Activated CD8-positive, alpha-beta T cell treated with anti-CD3 and anti-CD28 coated beads for 36 hours (primary cell): ENCODE data around the gene GRB10. TPM values are rescaled to one million over a fixed set of nuclear protein-coding genes. Genes with fewer than 3 reads are reported as not detected.

Source experiments
- ATAC-seq: fragments of 200-7000 bp; cut with Tn5 transposase; one replicate; pipeline ENCODE4 v1.10.0; 2021; ENCODE audit warnings: mild to moderate bottlenecking, moderate library complexity
- CTCF ChIA-PET: fragments of 350-600 bp; sonication (Branson Sonifier 250); formaldehyde crosslinking; loops from one replicate; lab custom pipeline; 2021; ENCODE audit warnings: antibody characterized with exemption; lab: Charles Lee
- POLR2A ChIA-PET: fragments of 350-600 bp; sonication (Branson Sonifier 250); formaldehyde crosslinking; loops from one replicate; lab custom pipeline; 2021; ENCODE audit warnings: antibody characterized with exemption; lab: Charles Lee
- DNase-seq: peaks from one replicate; pipeline ENCODE4 v3.0.0-alpha.2; 2020
- H3K27ac Mint-ChIP-seq: one replicate; pipeline ENCODE4 v1.8.0; 2021; ENCODE audit warnings: mild to moderate bottlenecking, mixed read lengths
- H3K27me3 Mint-ChIP-seq: one replicate; pipeline ENCODE4 v1.8.0; 2021; ENCODE audit warnings: mixed read lengths
- H3K36me3 Mint-ChIP-seq: one replicate; pipeline ENCODE4 v1.8.0; 2021; ENCODE audit warnings: low read depth, mixed read lengths
- H3K4me1 Mint-ChIP-seq: one replicate; pipeline ENCODE4 v1.8.0; 2021; ENCODE audit warnings: low read depth, mixed read lengths
- H3K4me3 Mint-ChIP-seq: one replicate; pipeline ENCODE4 v1.8.0; 2021; ENCODE audit warnings: mild to moderate bottlenecking, moderate library complexity, mixed read lengths
- H3K9me3 Mint-ChIP-seq: one replicate; pipeline ENCODE4 v1.8.0; 2021; ENCODE audit warnings: mixed read lengths
- intact Hi-C: fragments of 100-400 bp; cut with micrococcal nuclease; formaldehyde crosslinking; loops from one replicate; pipeline ENCODE4 v1.10.0; 2022
- total RNA-seq, 2 experiments: library from RNA; stranded (reverse); gene quantifications; one replicate each; pipeline ENCODE4 v1.2.3, GENCODE V29; 2021
- TF ChIP-seq, protein P1 (sequence below): fragments of 200-600 bp; IDR thresholded peaks from one replicate; pipeline ENCODE4 v1.8.0; 2022; ENCODE audit warnings: antibody characterized with exemption, mild to moderate bottlenecking

The GRB10 gene
- total RNA-seq, 2 experiments from 2014 or later = 5.6 to 6.9 TPM

DNA sequence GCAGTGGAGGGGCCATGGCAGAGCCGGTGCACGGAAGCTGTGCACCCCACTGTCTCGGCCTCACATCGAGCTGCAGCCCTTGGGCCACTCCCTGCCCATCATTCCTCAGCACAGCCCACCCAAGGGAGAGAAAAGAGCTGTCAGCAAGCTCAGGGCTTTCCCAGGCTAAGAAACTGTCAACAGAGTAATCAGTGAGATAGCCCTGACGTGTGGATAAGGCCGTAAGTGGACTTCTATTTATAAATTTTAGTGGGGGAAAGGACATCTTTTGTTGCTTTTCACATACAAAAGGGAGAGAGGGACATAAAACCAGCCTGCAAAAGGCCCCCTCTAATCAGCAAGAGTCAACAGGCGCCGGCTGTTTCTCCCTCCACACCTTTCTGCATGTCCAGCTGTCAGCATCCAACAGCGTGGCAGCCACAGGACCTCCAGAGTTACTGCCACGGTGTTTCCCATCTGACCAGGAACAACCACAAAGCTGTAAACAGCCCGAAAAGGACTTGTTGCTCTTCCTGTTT lies 160.7 kb downstream of the GRB10 start:
- ATAC-seq (no peak), DNase-seq (no peak)
- ChIA-PET CTCF (interaction anchor here (0.8 to 3.3 kb wide), 3 partner anchors 8 to 154 kb away, joined by 3 to 11 read pairs (median 3); no protein-coding TSS in a partner anchor), POLR2A (no interaction called here)
- no peaks in the 10 kb centered on the region for H3K4me1 Mint-ChIP-seq
- TF ChIP-seq, protein P1, sequence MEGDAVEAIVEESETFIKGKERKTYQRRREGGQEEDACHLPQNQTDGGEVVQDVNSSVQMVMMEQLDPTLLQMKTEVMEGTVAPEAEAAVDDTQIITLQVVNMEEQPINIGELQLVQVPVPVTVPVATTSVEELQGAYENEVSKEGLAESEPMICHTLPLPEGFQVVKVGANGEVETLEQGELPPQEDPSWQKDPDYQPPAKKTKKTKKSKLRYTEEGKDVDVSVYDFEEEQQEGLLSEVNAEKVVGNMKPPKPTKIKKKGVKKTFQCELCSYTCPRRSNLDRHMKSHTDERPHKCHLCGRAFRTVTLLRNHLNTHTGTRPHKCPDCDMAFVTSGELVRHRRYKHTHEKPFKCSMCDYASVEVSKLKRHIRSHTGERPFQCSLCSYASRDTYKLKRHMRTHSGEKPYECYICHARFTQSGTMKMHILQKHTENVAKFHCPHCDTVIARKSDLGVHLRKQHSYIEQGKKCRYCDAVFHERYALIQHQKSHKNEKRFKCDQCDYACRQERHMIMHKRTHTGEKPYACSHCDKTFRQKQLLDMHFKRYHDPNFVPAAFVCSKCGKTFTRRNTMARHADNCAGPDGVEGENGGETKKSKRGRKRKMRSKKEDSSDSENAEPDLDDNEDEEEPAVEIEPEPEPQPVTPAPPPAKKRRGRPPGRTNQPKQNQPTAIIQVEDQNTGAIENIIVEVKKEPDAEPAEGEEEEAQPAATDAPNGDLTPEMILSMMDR = no peak
- no peaks in the 10 kb centered on the region for H3K9me3 Mint-ChIP-seq
- no peak overlapping the region for H3K4me3 Mint-ChIP-seq
- H3K27me3 Mint-ChIP-seq = no peaks in the 10 kb centered on the region
- H3K27ac Mint-ChIP-seq = no peak overlapping the region
- intact Hi-C loops = no loop called here
- no peaks in the 10 kb centered on the region for H3K36me3 Mint-ChIP-seq

DNA sequence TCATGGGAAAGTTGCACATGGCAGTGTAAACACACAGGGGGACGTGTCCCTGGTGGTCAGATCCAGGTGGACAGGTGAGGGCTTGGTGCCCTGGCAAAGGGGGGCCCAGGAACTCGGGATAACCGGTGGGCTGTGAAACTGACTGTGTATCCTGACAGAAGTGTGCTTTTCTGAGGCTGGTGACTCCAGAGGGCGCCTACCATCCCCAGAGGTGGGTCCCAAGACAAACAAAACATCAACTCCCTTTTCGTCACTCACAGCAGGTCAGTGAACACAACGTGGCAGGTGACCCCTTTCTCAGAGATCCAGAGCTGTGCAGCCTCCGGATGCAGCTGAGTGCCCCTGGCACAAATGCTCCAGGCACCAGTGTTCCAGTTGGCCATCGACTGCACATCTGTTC lies 161.5 kb downstream of the GRB10 start:
- no peaks in the 10 kb centered on the region for H3K4me1 Mint-ChIP-seq
- no peak for DNase-seq
- H3K9me3 Mint-ChIP-seq = no peaks in the 10 kb centered on the region
- no peaks in the 10 kb centered on the region for H3K27me3 Mint-ChIP-seq
- intact Hi-C loops = no loop called here
- no peaks in the 10 kb centered on the region for H3K36me3 Mint-ChIP-seq
- ATAC-seq = no peak
- H3K27ac Mint-ChIP-seq = no peak overlapping the region
- POLR2A ChIA-PET = no interaction called here
- CTCF ChIA-PET = interaction anchor here (0.8 to 1.1 kb wide), 3 partner anchors 9 to 153 kb away, joined by 3 to 4 read pairs (median 3); no protein-coding TSS in a partner anchor
- H3K4me3 Mint-ChIP-seq = no peak overlapping the region
- TF ChIP-seq, protein P1 = no peak

DNA sequence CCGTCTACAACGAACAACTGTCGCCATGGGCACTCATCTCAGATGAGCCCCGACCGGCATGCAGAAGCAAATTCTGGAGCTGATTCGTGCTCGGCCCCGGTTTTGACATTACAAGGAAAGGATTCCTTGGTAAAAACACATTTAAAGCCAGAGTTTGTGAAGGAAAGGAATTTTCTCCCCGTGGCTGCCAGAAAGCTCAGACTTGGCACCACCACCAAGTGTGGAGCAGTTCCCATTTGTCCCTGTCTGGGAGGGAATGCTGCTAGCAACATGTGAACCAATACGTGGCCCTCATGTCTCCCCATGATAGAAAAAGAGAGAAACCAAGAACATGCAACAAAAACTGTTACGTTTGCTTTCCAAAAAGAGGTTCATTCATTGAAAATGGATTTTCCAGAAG lies 162.3 kb downstream of the GRB10 start:
- DNase-seq (no peak), ATAC-seq (no peak)
- Mint-ChIP-seq H3K36me3 (no peaks in the 10 kb centered on the region), H3K27ac (no peak overlapping the region), H3K4me1 (no peaks in the 10 kb centered on the region), H3K27me3 (no peaks in the 10 kb centered on the region), H3K9me3 (no peaks in the 10 kb centered on the region), H3K4me3 (no peak overlapping the region)
- TF ChIP-seq, protein P1 = no peak
- POLR2A ChIA-PET = no interaction called here
- intact Hi-C loops = no loop called here
- CTCF ChIA-PET = interaction anchor here (1.1 kb wide), 1 partner anchor 13 kb away, joined by 4 read pairs; no protein-coding TSS in a partner anchor

DNA sequence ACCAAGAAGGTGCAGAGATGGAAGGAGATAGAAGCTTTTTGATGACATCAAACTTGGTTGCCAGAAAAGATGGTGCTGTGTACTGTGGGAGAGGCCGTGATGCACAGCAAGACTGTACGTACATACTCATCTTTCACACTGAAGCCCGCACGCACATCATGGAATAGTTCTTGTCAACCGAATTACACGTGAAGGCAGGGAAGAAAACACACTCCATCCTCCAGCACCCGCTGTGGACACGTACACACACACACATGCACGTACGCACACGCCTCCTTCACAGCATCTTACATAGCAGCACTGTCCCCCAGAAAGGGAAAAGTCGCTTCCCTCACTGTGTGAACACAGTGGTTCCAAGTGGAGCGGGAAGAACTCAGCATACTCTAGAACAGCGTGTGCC lies 163.0 kb downstream of the GRB10 start:
- H3K4me3 Mint-ChIP-seq = no peak overlapping the region
- H3K9me3 Mint-ChIP-seq = no peaks in the 10 kb centered on the region
- ChIA-PET CTCF (interaction anchor here (1.2 to 2.8 kb wide), 2 partner anchors 13 to 24 kb away, joined by 5 to 25 read pairs; no protein-coding TSS in a partner anchor), POLR2A (no interaction called here)
- DNase-seq (no peak), ATAC-seq (no peak)
- no peaks in the 10 kb centered on the region for H3K27me3 Mint-ChIP-seq
- H3K27ac Mint-ChIP-seq = no peak overlapping the region
- intact Hi-C loops = no loop called here
- H3K36me3 Mint-ChIP-seq = no peaks in the 10 kb centered on the region
- TF ChIP-seq, protein P1 = no peak
- H3K4me1 Mint-ChIP-seq = no peaks in the 10 kb centered on the region

DNA sequence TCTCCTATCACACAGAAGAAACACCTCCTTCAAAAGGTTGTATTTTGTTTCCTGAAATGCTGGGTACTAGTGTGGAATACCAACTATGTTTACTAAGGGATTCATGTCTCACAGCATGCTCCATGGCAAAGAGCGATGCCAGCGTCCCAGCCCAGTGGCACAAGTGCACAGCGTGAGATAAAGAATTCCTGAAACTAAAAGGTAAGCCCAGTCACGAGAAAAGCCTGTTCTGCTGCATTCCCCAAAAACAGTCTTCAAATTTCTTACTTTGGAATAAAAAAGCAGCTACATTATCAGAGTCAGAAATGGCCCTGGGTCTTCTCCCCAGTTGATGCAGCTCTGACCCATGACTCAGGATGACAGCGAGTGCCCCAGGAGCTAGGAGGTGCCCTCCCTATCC lies 164.4 kb downstream of the GRB10 start:
- TF ChIP-seq, protein P1 = no peak
- no peak overlapping the region for H3K4me3 Mint-ChIP-seq
- no peaks in the 10 kb centered on the region for H3K36me3 Mint-ChIP-seq
- no peak overlapping the region for H3K27ac Mint-ChIP-seq
- intact Hi-C loops = no loop called here
- H3K4me1 Mint-ChIP-seq = no peaks in the 10 kb centered on the region
- DNase-seq (no peak), ATAC-seq (no peak)
- H3K9me3 Mint-ChIP-seq = no peaks in the 10 kb centered on the region
- H3K27me3 Mint-ChIP-seq = no peaks in the 10 kb centered on the region
- CTCF ChIA-PET = interaction anchor here (1.2 to 2.8 kb wide), 2 partner anchors 14 to 22 kb away, joined by 5 to 25 read pairs; no protein-coding TSS in a partner anchor
- POLR2A ChIA-PET = interaction anchor here (0.9 to 1.1 kb wide), 2 partner anchors 13 to 150 kb away, joined by 3 read pairs; no protein-coding TSS in a partner anchor
